Measurements from ENCODE around the gene STUB1. TPM values are rescaled to one million over a fixed set of nuclear protein-coding genes. Genes with fewer than 3 reads are reported as not detected.

STUB1 gene
- polyA plus RNA-seq, 1 experiment = 88.8 TPM

DNA sequence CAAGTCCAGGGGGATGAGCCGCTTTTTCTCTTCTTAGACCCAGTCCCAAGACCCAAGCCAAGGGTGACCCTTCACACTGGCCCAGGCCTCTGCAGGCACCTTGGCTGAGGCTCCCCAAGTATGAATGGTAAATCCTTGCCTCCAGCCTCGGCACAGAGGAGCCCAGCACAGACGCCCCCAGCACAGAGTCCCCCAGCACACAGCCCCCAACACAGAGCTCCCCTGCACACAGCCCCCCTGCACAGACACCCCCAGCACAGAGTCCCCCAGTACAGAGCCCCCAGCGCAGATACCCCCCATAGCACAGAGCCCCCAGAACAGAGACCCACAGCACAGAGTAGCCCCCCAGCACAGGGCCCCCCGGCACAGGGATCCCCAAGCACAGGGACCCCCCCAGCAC is 39.6 kb upstream of the STUB1 start:
- Histone ChIP-seq H3K9me3 (ENCODE audit: control insufficient read depth, insufficient read depth, low read length) (no peaks in the 10 kb centered on the region; the same call in 1 of the 2 replicates), H3K27ac (ENCODE audit: low read depth, low read length) (no peak overlapping the region), H3K4me3 (ENCODE audit: low read depth, low read length) (peak overlapping the region; percentile 80), H3K27me3 (ENCODE audit: control insufficient read depth, insufficient read depth, low read length) (no peaks in the 10 kb centered on the region)
- POLR2A ChIA-PET = no interaction called here
- CTCF ChIA-PET = interaction anchor here (0.7 kb wide), 1 partner anchor 225 kb away, joined by 5 read pairs; no protein-coding TSS in a partner anchor
- TF ChIP-seq, protein P1, sequence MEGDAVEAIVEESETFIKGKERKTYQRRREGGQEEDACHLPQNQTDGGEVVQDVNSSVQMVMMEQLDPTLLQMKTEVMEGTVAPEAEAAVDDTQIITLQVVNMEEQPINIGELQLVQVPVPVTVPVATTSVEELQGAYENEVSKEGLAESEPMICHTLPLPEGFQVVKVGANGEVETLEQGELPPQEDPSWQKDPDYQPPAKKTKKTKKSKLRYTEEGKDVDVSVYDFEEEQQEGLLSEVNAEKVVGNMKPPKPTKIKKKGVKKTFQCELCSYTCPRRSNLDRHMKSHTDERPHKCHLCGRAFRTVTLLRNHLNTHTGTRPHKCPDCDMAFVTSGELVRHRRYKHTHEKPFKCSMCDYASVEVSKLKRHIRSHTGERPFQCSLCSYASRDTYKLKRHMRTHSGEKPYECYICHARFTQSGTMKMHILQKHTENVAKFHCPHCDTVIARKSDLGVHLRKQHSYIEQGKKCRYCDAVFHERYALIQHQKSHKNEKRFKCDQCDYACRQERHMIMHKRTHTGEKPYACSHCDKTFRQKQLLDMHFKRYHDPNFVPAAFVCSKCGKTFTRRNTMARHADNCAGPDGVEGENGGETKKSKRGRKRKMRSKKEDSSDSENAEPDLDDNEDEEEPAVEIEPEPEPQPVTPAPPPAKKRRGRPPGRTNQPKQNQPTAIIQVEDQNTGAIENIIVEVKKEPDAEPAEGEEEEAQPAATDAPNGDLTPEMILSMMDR (IDR thresholded peaks at IDR 0.05; ENCODE audit: low read depth, low read length) = no peak
- no peak for DNase-seq (ENCODE audit: low read depth, low spot score)

DNA sequence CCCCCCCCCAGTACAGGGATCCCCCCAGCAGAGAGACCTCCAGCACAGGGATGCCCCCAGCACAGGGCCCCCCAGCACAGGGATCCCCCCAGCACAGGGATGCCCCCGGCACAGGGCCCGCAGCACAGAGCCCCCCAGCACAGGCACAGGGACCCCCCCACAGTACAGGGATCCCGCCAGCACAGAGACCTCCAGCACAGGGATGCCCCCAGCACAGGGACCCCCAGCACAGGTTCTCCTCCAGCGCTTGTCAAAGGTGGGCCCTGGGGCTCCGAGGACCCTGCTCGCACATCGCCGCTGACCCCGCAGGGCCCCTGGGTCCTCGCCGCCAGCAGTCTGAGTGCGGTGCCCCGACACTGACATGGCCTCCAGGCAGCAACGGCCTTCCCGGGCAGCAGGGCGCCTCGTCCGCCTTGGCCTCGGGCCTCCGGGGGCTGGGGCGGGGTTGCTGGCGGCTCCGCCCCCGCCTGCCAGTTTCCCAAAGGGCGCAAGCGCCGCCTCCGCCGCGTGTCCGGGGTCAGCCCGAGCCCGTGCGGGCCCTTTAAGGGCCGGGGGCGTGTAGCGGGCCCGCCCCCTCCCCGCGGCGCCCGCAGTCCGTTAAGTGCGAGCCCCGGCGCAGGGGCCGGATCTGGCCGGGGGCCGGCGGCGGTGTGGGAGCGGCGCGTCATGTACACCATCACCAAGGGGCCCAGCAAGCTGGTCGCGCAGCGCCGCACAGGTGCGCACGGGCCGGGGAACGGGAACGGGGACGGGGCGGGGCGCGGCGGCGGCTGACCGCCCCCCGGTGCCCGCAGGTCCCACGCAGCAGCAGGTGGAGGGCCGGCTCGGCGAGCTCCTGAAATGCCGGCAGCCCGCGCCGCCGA is 38.7 kb upstream of the STUB1 start, which contains the start of gene MCRIP2:
TSS of gene MCRIP2 (plus strand) at position 503 of the 863 bp plus-strand sequence. CDS start at position 667, 164 bp downstream.
- Histone ChIP-seq H3K4me3 (ENCODE audit: low read depth, low read length) (peak within 1 kb of the TSS; percentile 80), H3K27ac (ENCODE audit: low read depth, low read length) (no peak within 1 kb of the TSS), H3K27me3 (ENCODE audit: control insufficient read depth, insufficient read depth, low read length) (no peaks in the 10 kb centered on the region), H3K9me3 (ENCODE audit: control insufficient read depth, insufficient read depth, low read length) (no peaks in the 10 kb centered on the region; the same call in 1 of the 2 replicates)
- DNase-seq (ENCODE audit: low read depth, low spot score) = peak; percentile 41
- ChIA-PET POLR2A (no interaction called here), CTCF (no interaction called here)
- TF ChIP-seq, protein P1 (IDR thresholded peaks at IDR 0.05; ENCODE audit: low read depth, low read length) = no peak

DNA sequence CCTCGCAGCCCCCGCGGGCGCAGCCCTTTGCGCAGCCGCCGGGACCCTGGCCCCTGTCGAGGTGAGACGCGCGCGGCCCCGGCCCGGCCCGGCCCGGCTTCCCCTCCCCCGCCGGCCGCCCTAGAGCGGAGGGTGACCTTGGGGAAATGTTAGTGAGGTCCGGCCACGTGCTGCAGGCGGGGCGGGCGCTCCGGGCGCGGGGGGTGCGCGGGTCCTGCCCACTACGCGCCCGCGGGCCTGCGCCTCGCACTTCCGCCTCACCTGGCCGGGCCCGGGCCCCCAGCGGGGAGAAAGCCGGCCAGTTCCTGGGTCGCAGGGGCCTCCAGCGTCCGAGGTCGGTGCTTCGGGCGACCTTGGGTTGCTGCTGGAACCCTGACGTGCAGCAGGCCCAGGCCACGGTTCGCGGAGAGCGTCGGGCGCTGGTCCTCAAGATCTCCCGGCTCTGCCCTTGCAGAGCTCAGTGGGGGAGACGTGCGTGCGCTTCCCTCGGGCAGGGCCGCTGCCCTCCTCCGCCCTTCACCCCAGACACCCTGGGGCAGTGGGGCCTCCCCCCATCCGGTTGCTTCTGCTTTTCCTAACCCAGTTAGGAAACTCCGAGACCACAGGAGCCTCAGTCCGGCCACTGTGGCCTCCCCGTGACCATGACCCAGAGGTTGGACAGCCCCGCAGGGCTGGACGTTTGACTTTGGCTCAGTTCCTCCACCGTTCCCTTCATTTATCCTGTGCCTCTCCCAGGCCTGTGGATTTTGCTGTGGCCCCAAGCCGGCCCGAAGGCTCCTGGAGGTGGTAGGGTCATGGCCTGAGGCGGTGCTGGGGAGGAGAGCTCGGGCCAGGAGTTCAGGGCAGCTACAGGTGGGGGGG is 37.8 kb upstream of the STUB1 start:
- ChIA-PET CTCF (no interaction called here), POLR2A (no interaction called here)
- TF ChIP-seq, protein P1 (IDR thresholded peaks at IDR 0.05; ENCODE audit: low read depth, low read length) = no peak
- Histone ChIP-seq H3K9me3 (ENCODE audit: control insufficient read depth, insufficient read depth, low read length) (no peaks in the 10 kb centered on the region; the same call in 1 of the 2 replicates), H3K4me3 (ENCODE audit: low read depth, low read length) (peak overlapping the region; percentile 80), H3K27ac (ENCODE audit: low read depth, low read length) (no peak overlapping the region), H3K27me3 (ENCODE audit: control insufficient read depth, insufficient read depth, low read length) (no peaks in the 10 kb centered on the region)
- no peak for DNase-seq (ENCODE audit: low read depth, low spot score)

DNA sequence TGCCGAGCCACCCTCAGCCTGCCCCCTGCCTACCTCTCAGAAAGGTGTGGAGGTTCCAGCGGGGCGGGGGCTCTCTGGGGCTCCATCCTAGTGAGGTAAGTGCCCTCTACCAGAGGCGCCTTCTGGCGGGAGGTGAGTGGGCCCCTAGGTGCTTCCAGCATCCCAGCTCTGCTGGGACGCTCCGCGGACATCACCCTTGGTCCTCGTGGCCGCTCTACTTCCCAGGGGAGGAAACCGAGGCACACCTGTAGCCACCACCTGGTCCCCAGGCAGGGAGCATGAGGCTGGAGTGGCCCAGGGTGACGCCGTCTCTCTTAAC is 37.2 kb upstream of the STUB1 start:
- no peak overlapping the region for H3K27ac ChIP-seq (ENCODE audit: low read depth, low read length)
- CTCF ChIA-PET = no interaction called here
- H3K27me3 ChIP-seq (ENCODE audit: control insufficient read depth, insufficient read depth, low read length) = no peaks in the 10 kb centered on the region
- TF ChIP-seq, protein P1 (IDR thresholded peaks at IDR 0.05; ENCODE audit: low read depth, low read length) = no peak
- peak overlapping the region; percentile 80 for H3K4me3 ChIP-seq (ENCODE audit: low read depth, low read length)
- POLR2A ChIA-PET = no interaction called here
- no peak for DNase-seq (ENCODE audit: low read depth, low spot score)
- no peaks in the 10 kb centered on the region; the same call in 1 of the 2 replicates for H3K9me3 ChIP-seq (ENCODE audit: control insufficient read depth, insufficient read depth, low read length)

Measured in AG04450 (cell line).